ENCODE measurements around the gene ESRP2. TPM values are rescaled to one million over a fixed set of nuclear protein-coding genes. Genes with fewer than 3 reads are reported as not detected.

The ESRP2 gene
- total and polyA plus RNA-seq, 2 donors (not counting 3 experiments of a cell fraction or from before 2014, with no cell fraction given): 0.57 to 0.66 TPM

DNA sequence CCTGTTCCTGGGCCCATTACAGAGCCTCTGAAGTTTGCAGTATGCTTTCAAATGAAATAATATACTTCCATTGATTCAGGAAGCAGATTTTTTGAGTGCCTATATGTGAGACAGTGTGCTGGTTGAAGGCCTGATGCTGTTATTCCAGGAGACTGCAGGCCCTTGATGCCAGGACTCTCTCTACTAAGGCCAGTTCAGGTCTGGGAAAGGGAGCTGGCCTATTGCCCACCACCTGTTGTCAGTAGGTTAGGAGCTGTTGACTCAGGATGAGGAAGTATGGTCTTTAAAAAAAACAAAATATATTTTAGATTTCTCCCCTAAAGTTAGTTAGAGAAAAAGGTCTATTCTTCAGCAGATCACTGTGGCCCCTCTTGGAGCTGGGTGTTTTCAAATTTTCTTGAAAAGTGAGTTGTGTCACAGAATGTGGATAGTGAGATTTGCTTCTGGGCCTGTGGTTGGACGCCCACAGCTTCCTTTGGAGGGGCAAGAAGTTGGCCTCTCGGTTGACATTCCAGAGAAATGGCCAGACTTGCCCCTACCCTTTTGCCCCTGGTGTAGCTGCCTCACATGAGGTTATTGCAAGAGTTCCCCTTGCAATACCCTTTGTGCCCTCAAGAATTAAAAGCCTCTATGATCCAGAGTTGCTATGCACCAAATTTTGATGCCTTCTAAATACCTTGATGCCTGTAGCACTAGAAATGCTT is 7.9 kb downstream of the ESRP2 start:
- DNase-seq (ENCODE audit: low read depth, low spot score) (no peak), FAIRE-seq (no peak)
- TF ChIP-seq POLR2A (IDR thresholded peaks at IDR 0.05; ENCODE audit: low read depth, low read length) (no peak), MYC (IDR thresholded peaks at IDR 0.05; ENCODE audit: low read depth, low read length) (no peak), JUN (IDR thresholded peaks at IDR 0.05; ENCODE audit: borderline replicate concordance, insufficient read depth, insufficient read length, low read depth) (no peak), POLR2AphosphoS5 (IDR thresholded peaks at IDR 0.05; ENCODE audit: insufficient read depth, low read depth, low read length) (no peak), EZH2 (IDR thresholded peaks at IDR 0.05; ENCODE audit: borderline replicate concordance, low read depth, low read length, severe bottlenecking) (no peak)
- TF ChIP-seq, protein P1, sequence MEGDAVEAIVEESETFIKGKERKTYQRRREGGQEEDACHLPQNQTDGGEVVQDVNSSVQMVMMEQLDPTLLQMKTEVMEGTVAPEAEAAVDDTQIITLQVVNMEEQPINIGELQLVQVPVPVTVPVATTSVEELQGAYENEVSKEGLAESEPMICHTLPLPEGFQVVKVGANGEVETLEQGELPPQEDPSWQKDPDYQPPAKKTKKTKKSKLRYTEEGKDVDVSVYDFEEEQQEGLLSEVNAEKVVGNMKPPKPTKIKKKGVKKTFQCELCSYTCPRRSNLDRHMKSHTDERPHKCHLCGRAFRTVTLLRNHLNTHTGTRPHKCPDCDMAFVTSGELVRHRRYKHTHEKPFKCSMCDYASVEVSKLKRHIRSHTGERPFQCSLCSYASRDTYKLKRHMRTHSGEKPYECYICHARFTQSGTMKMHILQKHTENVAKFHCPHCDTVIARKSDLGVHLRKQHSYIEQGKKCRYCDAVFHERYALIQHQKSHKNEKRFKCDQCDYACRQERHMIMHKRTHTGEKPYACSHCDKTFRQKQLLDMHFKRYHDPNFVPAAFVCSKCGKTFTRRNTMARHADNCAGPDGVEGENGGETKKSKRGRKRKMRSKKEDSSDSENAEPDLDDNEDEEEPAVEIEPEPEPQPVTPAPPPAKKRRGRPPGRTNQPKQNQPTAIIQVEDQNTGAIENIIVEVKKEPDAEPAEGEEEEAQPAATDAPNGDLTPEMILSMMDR (IDR thresholded peaks at IDR 0.05; ENCODE audit: extremely low read depth in 1 of 2, insufficient read depth in 1 of 2, low read depth in 1 of 2, low read length in 2 of 2): no peak
- BruUV-seq (replicated peaks): no TSS peak
- H2AFZ ChIP-seq (ENCODE audit: low read depth, low read length): no peak overlapping the region
- no peaks in the 10 kb centered on the region for H3K79me2 ChIP-seq (ENCODE audit: control insufficient read depth, insufficient read depth, low read length)
- ChIA-PET CTCF (interaction anchor here (1.0 to 4.7 kb wide), 11 partner anchors 11 to 411 kb away, joined by 3 to 57 read pairs (median 6); partner anchors contain the start of gene NFATC3), POLR2A (no interaction called here)
- H3K9me3 ChIP-seq (replicated peaks; ENCODE audit: control insufficient read depth, insufficient read depth, low read length): no peaks in the 10 kb centered on the region
- H3K4me1 ChIP-seq (ENCODE audit: control insufficient read depth, extremely low read depth, insufficient read depth, low read length): no peaks in the 10 kb centered on the region
- H3K4me3 ChIP-seq (replicated peaks in 1 of 3; ENCODE audit: insufficient read depth in 1 of 3, low read depth in 1 of 3, low read length in 3 of 3): no peak overlapping the region
- dilution Hi-C loops (cut with MboI; ENCODE audit: extremely low pct_ligation_motif_present, low sequenced_read_pairs) (no loop called here), intact Hi-C loops (cut with micrococcal nuclease) (loop anchor here (2.0 kb wide), 1 partner anchor 187 kb away; no protein-coding TSS in a partner anchor)
- no peaks in the 10 kb centered on the region for H4K20me1 ChIP-seq (replicated peaks; ENCODE audit: control insufficient read depth, extremely low read depth, insufficient read depth, low read length)
- no peaks in the 10 kb centered on the region for H3K9me1 ChIP-seq (replicated peaks; ENCODE audit: control insufficient read depth, extremely low read depth, insufficient read depth, low read length)
- H3K9ac ChIP-seq (replicated peaks; ENCODE audit: extremely low read depth, insufficient read depth, low read length): no peak overlapping the region
- H3K4me2 ChIP-seq (ENCODE audit: insufficient read depth, low read length): no peak overlapping the region
- H3K36me3 ChIP-seq (ENCODE audit: control insufficient read depth in 2 of 2, extremely low read depth in 1 of 2, insufficient read depth in 2 of 2, low read length in 2 of 2): no peaks in the 10 kb centered on the region
- no peaks in the 10 kb centered on the region for H3K27me3 ChIP-seq (ENCODE audit: control insufficient read depth in 2 of 2, insufficient read depth in 2 of 2, low read length in 2 of 2)
- no peak overlapping the region for H3K27ac ChIP-seq (ENCODE audit: insufficient read depth, low read depth, low read length)
